Suprapubic skin (tissue), 4 donors: ENCODE data around the gene FUT4.

ENCODE experiments used
- EP300 ChIP-seq: sonication (generic); formaldehyde crosslinking; IDR thresholded peaks from one replicate; pipeline ENCODE4 v1.6.1; 2017; ENCODE audit warnings: antibody characterized with exemption
- POLR2A ChIP-seq, 2 donors: fragments of 450-650 bp; IDR thresholded peaks; one replicate each; pipeline ENCODE4 v1.6.1; 2017; ENCODE audit warnings: antibody characterized with exemption in 2 of 2, mild to moderate bottlenecking in 2 of 2, moderate library complexity in 2 of 2
- POLR2AphosphoS5 ChIP-seq, 3 donors: sonication (generic); formaldehyde crosslinking; IDR thresholded peaks; one replicate each; pipeline ENCODE4 v1.6.1; 2017; ENCODE audit warnings: antibody characterized with exemption in 3 of 3
- TF ChIP-seq, protein P1 (sequence below), 2 donors: fragments of 200-600 bp in 1 of 2; fragments of 450-650 bp in 1 of 2; sonication (generic) in 1 of 2; IDR thresholded peaks; one replicate each; pipeline ENCODE4 v1.5.1; 2016 to 2019; ENCODE audit warnings: antibody characterized with exemption in 2 of 2, mild to moderate bottlenecking in 1 of 2, moderate library complexity in 1 of 2

DNA sequence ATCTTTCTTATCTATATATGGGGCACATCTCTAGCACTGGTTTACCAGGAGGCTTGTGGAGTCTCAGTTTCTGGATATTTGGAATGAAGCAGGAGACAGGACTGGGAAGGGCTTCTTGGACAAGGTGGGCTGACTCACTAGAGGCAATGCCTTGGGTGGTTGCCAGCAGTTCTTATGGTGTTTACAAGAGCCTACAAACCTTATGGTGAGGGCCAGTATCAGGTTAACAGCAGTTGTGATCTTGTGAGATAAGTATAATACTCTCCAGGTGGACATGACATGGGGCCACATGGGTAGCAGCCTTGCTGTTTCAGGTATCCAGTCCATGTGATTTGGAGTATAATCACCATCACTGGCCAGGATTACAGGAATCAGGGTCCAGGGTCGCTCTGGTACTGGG, 10.2 kb downstream of the FUT4 start:
- no peak for TF ChIP-seq POLR2A (IDR thresholded peaks at IDR 0.05)
- TF ChIP-seq, protein P1, sequence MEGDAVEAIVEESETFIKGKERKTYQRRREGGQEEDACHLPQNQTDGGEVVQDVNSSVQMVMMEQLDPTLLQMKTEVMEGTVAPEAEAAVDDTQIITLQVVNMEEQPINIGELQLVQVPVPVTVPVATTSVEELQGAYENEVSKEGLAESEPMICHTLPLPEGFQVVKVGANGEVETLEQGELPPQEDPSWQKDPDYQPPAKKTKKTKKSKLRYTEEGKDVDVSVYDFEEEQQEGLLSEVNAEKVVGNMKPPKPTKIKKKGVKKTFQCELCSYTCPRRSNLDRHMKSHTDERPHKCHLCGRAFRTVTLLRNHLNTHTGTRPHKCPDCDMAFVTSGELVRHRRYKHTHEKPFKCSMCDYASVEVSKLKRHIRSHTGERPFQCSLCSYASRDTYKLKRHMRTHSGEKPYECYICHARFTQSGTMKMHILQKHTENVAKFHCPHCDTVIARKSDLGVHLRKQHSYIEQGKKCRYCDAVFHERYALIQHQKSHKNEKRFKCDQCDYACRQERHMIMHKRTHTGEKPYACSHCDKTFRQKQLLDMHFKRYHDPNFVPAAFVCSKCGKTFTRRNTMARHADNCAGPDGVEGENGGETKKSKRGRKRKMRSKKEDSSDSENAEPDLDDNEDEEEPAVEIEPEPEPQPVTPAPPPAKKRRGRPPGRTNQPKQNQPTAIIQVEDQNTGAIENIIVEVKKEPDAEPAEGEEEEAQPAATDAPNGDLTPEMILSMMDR (IDR thresholded peaks at IDR 0.05) = no peak
- no peak for TF ChIP-seq POLR2AphosphoS5 (IDR thresholded peaks at IDR 0.05)
- no peak for TF ChIP-seq EP300
